NOMO-1 treated with DMSO at 0.1 percent for 48 hours (cell line): Measurements from ENCODE around the gene CTTNBP2.

ENCODE experiments used
- DNase-seq: peaks from one replicate; lab custom pipeline; 2025; ENCODE audit not compliant: unreplicated experiment; lab: John Stamatoyannopoulos, UW

The CTTNBP2 gene

GRCh38 chr7:117829450-117830117 is 43.7 kb downstream of the CTTNBP2 start:
- DNase-seq: no peak

GRCh38 chr7:117828825-117829224 is 44.4 kb downstream of the CTTNBP2 start:
- no peak for DNase-seq

- no peak for DNase-seq
Observed at GRCh38 chr7:117827862-117828261, 45.4 kb downstream of the CTTNBP2 start.

GRCh38 chr7:117825132-117825531 is 48.1 kb downstream of the CTTNBP2 start:
- DNase-seq: no peak

- no peak for DNase-seq
Observed at GRCh38 chr7:117824592-117824991, 48.6 kb downstream of the CTTNBP2 start.

- DNase-seq: no peak
Observed at GRCh38 chr7:117819558-117819957, 53.7 kb downstream of the CTTNBP2 start.

GRCh38 chr7:117818232-117818631 is 55.0 kb downstream of the CTTNBP2 start:
- no peak for DNase-seq

- DNase-seq: no peak
Observed at GRCh38 chr7:117816727-117817126, 56.5 kb downstream of the CTTNBP2 start.

GRCh38 chr7:117811696-117812095 is 61.5 kb downstream of the CTTNBP2 start:
- DNase-seq: no peak

GRCh38 chr7:117810642-117811512 is 62.4 kb downstream of the CTTNBP2 start:
- no peak for DNase-seq

- no peak for DNase-seq
Observed at GRCh38 chr7:117809958-117810357, 63.3 kb downstream of the CTTNBP2 start.

- no peak for DNase-seq
Observed at GRCh38 chr7:117808910-117809705, 64.1 kb downstream of the CTTNBP2 start.

GRCh38 chr7:117808341-117808757 is 64.9 kb downstream of the CTTNBP2 start:
- DNase-seq: no peak

GRCh38 chr7:117807676-117808075 is 65.6 kb downstream of the CTTNBP2 start:
- DNase-seq: no peak

- DNase-seq: no peak
Observed at GRCh38 chr7:117806011-117806410, 67.2 kb downstream of the CTTNBP2 start.

- DNase-seq: no peak
Observed at GRCh38 chr7:117805241-117805640, 68.0 kb downstream of the CTTNBP2 start.

- no peak for DNase-seq
Observed at GRCh38 chr7:117803476-117803875, 69.8 kb downstream of the CTTNBP2 start.

GRCh38 chr7:117802660-117803059 is 70.6 kb downstream of the CTTNBP2 start:
- DNase-seq: no peak

GRCh38 chr7:117800841-117801240 is 72.4 kb downstream of the CTTNBP2 start:
- DNase-seq: no peak

- no peak for DNase-seq
Observed at GRCh38 chr7:117800406-117800805, 72.8 kb downstream of the CTTNBP2 start.

- DNase-seq: no peak
Observed at GRCh38 chr7:117796889-117797288, 76.4 kb downstream of the CTTNBP2 start.

GRCh38 chr7:117793976-117794375 is 79.3 kb downstream of the CTTNBP2 start:
- DNase-seq: no peak
